ENCODE measurements around the gene ZNF608. TPM values are rescaled to one million over a fixed set of nuclear protein-coding genes. Genes with fewer than 3 reads are reported as not detected.

ZNF608 gene
- total RNA-seq = 6.8 TPM
- long read RNA-seq, partial matches to known transcripts = 0 of 1 reads
- long read RNA-seq, other reads (novel, unspliced or antisense) = 0 of 1 reads

DNA sequence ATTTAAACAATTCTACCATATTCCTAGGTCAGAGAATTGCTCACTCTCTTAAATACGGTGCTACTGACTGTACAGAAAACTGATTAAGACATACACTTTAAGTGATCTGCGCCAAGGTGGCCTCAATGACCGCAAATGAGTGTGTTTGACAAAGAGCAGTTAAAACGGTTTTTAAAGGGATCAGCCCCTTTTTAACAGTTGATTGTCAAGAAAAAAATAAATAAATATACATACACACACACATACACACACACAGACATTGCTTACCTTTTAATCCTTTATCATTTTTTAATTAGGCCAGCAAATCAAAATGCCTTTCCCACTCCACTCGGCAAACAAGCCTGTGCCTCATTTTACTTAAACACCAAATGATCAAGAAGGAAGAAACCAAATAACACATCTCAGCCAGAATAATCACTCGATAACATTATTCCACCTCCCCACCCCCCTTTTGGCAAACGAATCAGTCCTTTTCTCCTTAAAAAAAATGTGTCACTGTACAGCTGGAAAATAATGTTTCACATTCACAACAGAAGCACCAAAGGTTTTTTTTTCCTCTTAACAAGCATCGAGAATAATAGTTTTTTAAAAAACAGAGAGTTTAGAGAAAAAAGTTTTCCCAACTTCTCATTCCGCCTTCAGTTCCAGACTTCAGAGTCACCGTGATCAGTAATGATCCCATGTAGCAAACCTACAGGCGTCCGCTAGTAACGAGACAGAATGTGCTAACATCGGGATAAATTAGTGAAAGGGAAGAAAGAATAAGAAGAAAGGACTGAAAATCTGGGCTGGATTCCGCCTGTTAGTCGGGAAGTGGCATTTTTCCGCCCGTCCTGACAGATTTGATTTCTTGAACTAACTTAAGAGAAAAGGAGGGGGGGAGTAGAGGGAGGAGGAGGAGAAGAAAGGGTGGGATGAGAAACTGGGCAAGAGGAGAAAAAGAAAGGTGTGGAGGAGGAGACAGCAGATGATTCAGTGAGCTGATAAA lies at the start of gene ZNF608:
Gene ZNF608 (minus strand): TSS at position 712 of the 988 bp plus-strand sequence. CDS start 1,650 bp downstream, outside the sequence.
- peak; percentile 26 for TF ChIP-seq CTCF (IDR thresholded peaks at IDR 0.05; ENCODE audit: borderline replicate concordance)
- peaks cover 54% of the 10 kb centered on the region for H3K4me1 ChIP-seq
- H3K4me3 ChIP-seq = peak within 1 kb of the TSS; percentile 79
- no peaks in the 10 kb centered on the region for H3K9me3 ChIP-seq (replicated peaks)
- intact Hi-C loops (cut with micrococcal nuclease) = loop anchor here (5.0 to 10.0 kb wide), 2 partner anchors 94 to 159 kb away; no protein-coding TSS in a partner anchor
- no peak for DNase-seq
- no peaks in the 10 kb centered on the region for H3K27me3 ChIP-seq (ENCODE audit: low read depth)
- no peaks in the 10 kb centered on the region for H3K36me3 ChIP-seq
- peak within 1 kb of the TSS; percentile 93 for H3K27ac ChIP-seq (replicated peaks)

- no peaks in the 10 kb centered on the region for H3K4me1 ChIP-seq
- no peaks in the 10 kb centered on the region for H3K27me3 ChIP-seq (ENCODE audit: low read depth)
- H3K4me3 ChIP-seq = no peak overlapping the region
- intact Hi-C loops (cut with micrococcal nuclease) = no loop called here
- H3K27ac ChIP-seq (replicated peaks) = no peak overlapping the region
- no peak for DNase-seq
- H3K36me3 ChIP-seq = no peaks in the 10 kb centered on the region
- TF ChIP-seq CTCF (IDR thresholded peaks at IDR 0.05; ENCODE audit: borderline replicate concordance) = no peak
- H3K9me3 ChIP-seq (replicated peaks) = no peaks in the 10 kb centered on the region
Observed at GRCh38 chr5:124795829-124796228, 49.4 kb upstream of the ZNF608 start.

DNA sequence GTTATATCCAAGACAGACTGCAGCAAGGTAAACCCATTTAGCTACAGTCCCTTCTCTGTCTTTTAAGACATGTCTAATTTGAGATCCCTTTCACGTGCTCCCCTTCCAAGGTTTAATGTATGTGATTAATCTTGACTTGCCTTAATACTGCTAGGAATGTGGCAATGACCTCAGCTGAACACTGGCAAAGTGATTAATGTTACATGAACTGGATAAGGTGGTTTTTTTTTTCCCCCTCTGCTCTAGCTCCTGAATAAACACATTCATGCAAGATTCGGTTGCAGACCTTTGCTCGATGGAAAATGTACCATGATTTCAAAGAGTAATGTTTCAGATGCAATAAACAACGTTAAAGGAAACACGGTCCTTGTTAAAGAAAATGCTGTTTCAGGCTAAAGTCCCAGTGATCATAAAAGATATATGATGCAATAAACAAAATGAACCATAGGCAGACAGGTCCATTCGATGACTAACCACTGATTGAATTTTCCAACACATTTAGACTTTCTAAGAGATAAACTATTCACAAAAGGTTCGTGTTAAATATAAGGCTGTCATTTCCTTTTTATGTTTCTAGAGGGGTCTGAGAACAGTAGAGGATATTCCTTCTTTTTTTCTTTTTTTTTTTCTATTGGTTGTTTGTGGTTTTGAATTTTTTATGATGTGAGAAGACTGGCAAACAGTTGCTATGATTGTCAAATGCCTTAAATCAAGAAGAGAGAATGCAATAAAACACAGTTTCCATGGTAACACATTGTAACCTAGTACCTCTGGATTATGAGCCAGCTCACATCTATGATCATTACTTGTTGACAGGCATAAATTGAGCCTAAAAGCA lies 44.7 kb upstream of the ZNF608 start:
- Histone ChIP-seq H3K27me3 (ENCODE audit: low read depth) (no peaks in the 10 kb centered on the region), H3K9me3 (replicated peaks) (no peaks in the 10 kb centered on the region), H3K36me3 (no peaks in the 10 kb centered on the region), H3K4me3 (no peak overlapping the region), H3K4me1 (no peaks in the 10 kb centered on the region), H3K27ac (replicated peaks) (no peak overlapping the region)
- intact Hi-C loops (cut with micrococcal nuclease) = no loop called here
- TF ChIP-seq CTCF (IDR thresholded peaks at IDR 0.05; ENCODE audit: borderline replicate concordance) = no peak
- DNase-seq = no peak

GRCh38 chr5:124790301-124790894 lies 44.0 kb upstream of the ZNF608 start:
- H3K27me3 ChIP-seq (ENCODE audit: low read depth) = no peaks in the 10 kb centered on the region
- no peaks in the 10 kb centered on the region for H3K9me3 ChIP-seq (replicated peaks)
- TF ChIP-seq CTCF (IDR thresholded peaks at IDR 0.05; ENCODE audit: borderline replicate concordance) = no peak
- intact Hi-C loops (cut with micrococcal nuclease) = no loop called here
- no peaks in the 10 kb centered on the region for H3K4me1 ChIP-seq
- no peak overlapping the region for H3K27ac ChIP-seq (replicated peaks)
- H3K4me3 ChIP-seq = no peak overlapping the region
- no peak for DNase-seq
- no peaks in the 10 kb centered on the region for H3K36me3 ChIP-seq

GRCh38 chr5:124789104-124789605 lies 42.7 kb upstream of the ZNF608 start:
- TF ChIP-seq CTCF (IDR thresholded peaks at IDR 0.05; ENCODE audit: borderline replicate concordance) = no peak
- no peak overlapping the region for H3K4me3 ChIP-seq
- no peaks in the 10 kb centered on the region for H3K36me3 ChIP-seq
- H3K27ac ChIP-seq (replicated peaks) = no peak overlapping the region
- intact Hi-C loops (cut with micrococcal nuclease) = no loop called here
- H3K4me1 ChIP-seq = no peaks in the 10 kb centered on the region
- H3K27me3 ChIP-seq (ENCODE audit: low read depth) = no peaks in the 10 kb centered on the region
- no peaks in the 10 kb centered on the region for H3K9me3 ChIP-seq (replicated peaks)
- DNase-seq = no peak
